NCI-H2196 (cell line): ENCODE results near the gene MTARC2.

ENCODE experiments used
- DNase-seq: peaks from one replicate; lab custom pipeline; 2025; ENCODE audit not compliant: unreplicated experiment; lab: John Stamatoyannopoulos, UW

The MTARC2 gene

GRCh38 chr1:220824031-220824989, 76.2 kb downstream of the MTARC2 start:
- DNase-seq: no peak

- no peak for DNase-seq
Measured at GRCh38 chr1:220825819-220826551, 77.9 kb downstream of the MTARC2 start.

GRCh38 chr1:220826729-220827128, 78.6 kb downstream of the MTARC2 start:
- no peak for DNase-seq

GRCh38 chr1:220827445-220828178, 79.5 kb downstream of the MTARC2 start:
- DNase-seq: no peak

GRCh38 chr1:220828179-220828490, 80.0 kb downstream of the MTARC2 start:
- no peak for DNase-seq

- no peak for DNase-seq
Measured at GRCh38 chr1:220828950-220829586, 80.9 kb downstream of the MTARC2 start.

- no peak for DNase-seq
Measured at GRCh38 chr1:220833436-220833835, 85.3 kb downstream of the MTARC2 start.
